ENCODE data around the gene CFAP58. TPM values are rescaled to one million over a fixed set of nuclear protein-coding genes. Genes with fewer than 3 reads are reported as not detected.

Gene CFAP58
- total RNA-seq, 2 experiments from 2014 or later, result not detected

DNA sequence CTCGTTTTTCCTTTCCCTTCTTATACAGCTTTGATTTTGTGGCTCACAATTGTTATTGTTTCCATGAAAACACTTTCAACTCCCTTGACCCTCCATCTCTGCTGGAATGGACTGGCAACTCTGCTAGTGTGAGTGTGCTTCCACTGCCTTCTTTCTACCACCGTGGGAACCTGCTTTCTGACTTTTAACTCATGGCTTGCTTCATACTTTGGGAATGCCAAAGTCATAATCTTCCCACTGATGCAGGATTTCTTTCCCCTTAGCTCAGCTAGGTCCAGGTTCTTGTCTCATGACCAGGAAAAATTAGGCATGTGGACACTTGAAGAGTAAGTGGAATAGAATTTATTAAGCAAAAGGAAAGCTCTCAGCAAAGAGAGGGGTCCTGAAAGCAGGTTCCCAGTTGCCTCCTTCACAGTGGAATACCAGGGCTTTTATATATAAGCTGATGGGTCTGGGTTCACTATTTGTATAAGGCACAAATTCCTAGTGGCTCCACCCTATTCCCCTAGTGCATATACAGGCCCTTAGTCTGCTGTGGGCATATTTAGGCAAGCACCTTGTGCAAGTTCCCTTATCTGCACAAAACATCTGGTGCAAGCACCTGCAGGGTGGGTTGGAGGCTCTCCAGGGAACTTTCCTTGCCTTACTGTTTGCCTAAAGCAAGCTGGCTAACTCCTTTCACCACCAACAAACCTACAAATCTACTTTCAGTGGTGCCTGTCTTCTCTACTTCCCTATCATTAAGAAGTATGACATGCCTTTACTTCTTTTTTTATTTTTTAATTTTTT is 119.5 kb downstream of the CFAP58 start:
- Mint-ChIP-seq H3K4me3 (no peak overlapping the region), H3K36me3 (ENCODE audit: low read depth) (no peaks in the 10 kb centered on the region)

DNA sequence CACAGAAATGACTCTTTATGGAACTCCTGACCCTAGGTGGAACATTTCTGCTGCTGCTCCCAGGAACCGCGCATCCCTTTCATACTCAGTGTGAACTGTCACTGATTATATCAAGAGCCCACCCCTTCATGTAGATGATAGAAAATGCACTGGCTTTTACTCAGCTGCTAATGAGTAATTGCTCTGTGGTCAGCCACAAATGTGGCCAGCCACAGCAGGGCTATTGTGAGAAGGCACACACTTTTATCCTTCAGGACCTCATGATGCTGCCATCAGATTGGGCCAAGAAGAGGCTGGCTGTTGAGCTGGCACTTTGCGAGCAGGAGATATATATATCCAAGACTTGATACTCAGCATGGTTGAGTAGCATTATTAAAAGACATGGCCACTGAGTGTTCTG is 124.7 kb downstream of the CFAP58 start:
- no peaks in the 10 kb centered on the region for H3K9me3 ChIP-seq (ENCODE audit: control insufficient read depth in 1 of 2, insufficient read depth in 1 of 2, low read length in 2 of 2)
- no peaks in the 10 kb centered on the region for H3K36me3 ChIP-seq (ENCODE audit: insufficient read depth, low read length)
- no peaks in the 10 kb centered on the region for H3K4me1 Mint-ChIP-seq (ENCODE audit: low read depth)
- ChIA-PET POLR2A (no interaction called here), CTCF (no interaction called here)
- H3K9me3 Mint-ChIP-seq, result no peaks in the 10 kb centered on the region
- no peak overlapping the region for H3K27ac ChIP-seq (ENCODE audit: low read depth in 1 of 2, low read length in 2 of 2)
- no peaks in the 10 kb centered on the region for H3K4me1 ChIP-seq (ENCODE audit: insufficient read depth, low read length)
- H3K36me3 Mint-ChIP-seq (ENCODE audit: low read depth), result no peaks in the 10 kb centered on the region
- no peak overlapping the region for H3K4me3 Mint-ChIP-seq
- intact Hi-C loops (cut with DNase I, micrococcal nuclease), result no loop called here
- peaks cover 3 to 13% of the 10 kb centered on the region in 2 experiments for H3K27me3 ChIP-seq (ENCODE audit: control insufficient read depth in 1 of 2, insufficient read depth in 2 of 2, low read length in 2 of 2)
- ATAC-seq (ENCODE audit: poor library complexity) (no peak), DNase-seq (no peak)
- peaks cover 12% of the 10 kb centered on the region for H3K27me3 Mint-ChIP-seq
- no peak overlapping the region for H3K4me3 ChIP-seq (ENCODE audit: low read length)
- TF ChIP-seq, protein P1, sequence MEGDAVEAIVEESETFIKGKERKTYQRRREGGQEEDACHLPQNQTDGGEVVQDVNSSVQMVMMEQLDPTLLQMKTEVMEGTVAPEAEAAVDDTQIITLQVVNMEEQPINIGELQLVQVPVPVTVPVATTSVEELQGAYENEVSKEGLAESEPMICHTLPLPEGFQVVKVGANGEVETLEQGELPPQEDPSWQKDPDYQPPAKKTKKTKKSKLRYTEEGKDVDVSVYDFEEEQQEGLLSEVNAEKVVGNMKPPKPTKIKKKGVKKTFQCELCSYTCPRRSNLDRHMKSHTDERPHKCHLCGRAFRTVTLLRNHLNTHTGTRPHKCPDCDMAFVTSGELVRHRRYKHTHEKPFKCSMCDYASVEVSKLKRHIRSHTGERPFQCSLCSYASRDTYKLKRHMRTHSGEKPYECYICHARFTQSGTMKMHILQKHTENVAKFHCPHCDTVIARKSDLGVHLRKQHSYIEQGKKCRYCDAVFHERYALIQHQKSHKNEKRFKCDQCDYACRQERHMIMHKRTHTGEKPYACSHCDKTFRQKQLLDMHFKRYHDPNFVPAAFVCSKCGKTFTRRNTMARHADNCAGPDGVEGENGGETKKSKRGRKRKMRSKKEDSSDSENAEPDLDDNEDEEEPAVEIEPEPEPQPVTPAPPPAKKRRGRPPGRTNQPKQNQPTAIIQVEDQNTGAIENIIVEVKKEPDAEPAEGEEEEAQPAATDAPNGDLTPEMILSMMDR (IDR thresholded peaks at IDR 0.05), result no peak
- H3K27ac Mint-ChIP-seq, result no peak overlapping the region

More for the DNA sequence above, 119.5 kb downstream of the CFAP58 start:
- Mint-ChIP-seq H3K9me3 (no peaks in the 10 kb centered on the region), H3K4me1 (ENCODE audit: low read depth) (no peaks in the 10 kb centered on the region), H3K27ac (no peak overlapping the region), H3K27me3 (peaks cover 16% of the 10 kb centered on the region)
- H3K27me3 ChIP-seq (ENCODE audit: control insufficient read depth in 1 of 2, insufficient read depth in 2 of 2, low read length in 2 of 2), result peaks cover 3 to 7% of the 10 kb centered on the region in 2 experiments
- TF ChIP-seq, protein P1 (IDR thresholded peaks at IDR 0.05), result no peak
- ChIA-PET POLR2A (no interaction called here), CTCF (no interaction called here)
- no peaks in the 10 kb centered on the region for H3K36me3 ChIP-seq (ENCODE audit: insufficient read depth, low read length)
- DNase-seq, result no peak
- no peak overlapping the region for H3K27ac ChIP-seq (ENCODE audit: low read depth in 1 of 2, low read length in 2 of 2)
- H3K4me1 ChIP-seq (ENCODE audit: insufficient read depth, low read length), result no peaks in the 10 kb centered on the region
- H3K4me3 ChIP-seq (ENCODE audit: low read length), result no peak overlapping the region
- no peaks in the 10 kb centered on the region for H3K9me3 ChIP-seq (ENCODE audit: control insufficient read depth in 1 of 2, insufficient read depth in 1 of 2, low read length in 2 of 2)
- intact Hi-C loops (cut with DNase I, micrococcal nuclease), result no loop called here
- no peak for ATAC-seq (ENCODE audit: poor library complexity)

DNA sequence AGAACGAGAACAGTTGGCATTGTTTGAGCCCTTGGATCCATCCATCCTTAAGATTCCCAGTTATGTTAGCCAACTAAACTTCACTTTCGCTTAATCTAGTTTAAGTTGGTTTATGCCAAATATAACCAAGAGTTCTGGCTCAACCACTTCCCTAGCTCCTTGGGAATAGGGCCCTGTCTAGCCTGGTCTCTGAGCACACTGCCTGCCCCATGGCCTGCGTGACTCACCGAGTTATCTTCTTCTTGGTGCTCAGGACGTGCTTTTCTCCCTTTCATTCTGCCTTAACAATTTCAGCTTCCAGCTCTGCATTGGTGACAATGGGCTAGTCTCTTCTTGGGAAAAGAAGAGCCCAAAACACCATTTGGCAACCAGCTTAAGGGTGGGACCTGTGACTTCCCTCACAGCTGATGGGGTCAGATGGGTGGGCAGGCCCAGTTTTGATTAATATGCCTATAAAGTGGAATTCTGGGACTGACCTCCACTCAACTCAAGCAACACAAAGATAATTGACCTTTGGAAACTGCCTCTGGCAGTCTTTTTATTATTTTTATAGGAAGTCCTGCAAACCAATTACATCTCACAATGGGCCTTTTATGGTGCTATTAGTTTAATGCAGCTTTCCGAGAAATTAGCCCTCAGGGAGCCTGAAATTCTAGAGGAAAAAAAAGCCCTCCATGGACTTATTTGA is 126.4 kb downstream of the CFAP58 start:
- Mint-ChIP-seq H3K4me1 (ENCODE audit: low read depth) (no peaks in the 10 kb centered on the region), H3K27ac (no peak overlapping the region), H3K9me3 (no peaks in the 10 kb centered on the region), H3K36me3 (ENCODE audit: low read depth) (no peaks in the 10 kb centered on the region), H3K27me3 (peaks cover 16% of the 10 kb centered on the region), H3K4me3 (no peak overlapping the region)
- DNase-seq (no peak), ATAC-seq (ENCODE audit: poor library complexity) (no peak)
- TF ChIP-seq, protein P1 (IDR thresholded peaks at IDR 0.05), result no peak
- no peak overlapping the region for H3K27ac ChIP-seq (ENCODE audit: low read depth in 1 of 2, low read length in 2 of 2)
- ChIA-PET POLR2A (no interaction called here), CTCF (no interaction called here)
- no peaks in the 10 kb centered on the region for H3K9me3 ChIP-seq (ENCODE audit: control insufficient read depth in 1 of 2, insufficient read depth in 1 of 2, low read length in 2 of 2)
- no peak overlapping the region for H3K4me3 ChIP-seq (ENCODE audit: low read length)
- H3K36me3 ChIP-seq (ENCODE audit: insufficient read depth, low read length), result no peaks in the 10 kb centered on the region
- intact Hi-C loops (cut with DNase I, micrococcal nuclease), result no loop called here
- H3K27me3 ChIP-seq (ENCODE audit: control insufficient read depth in 1 of 2, insufficient read depth in 2 of 2, low read length in 2 of 2), result peaks cover 3 to 6% of the 10 kb centered on the region in 2 experiments
- H3K4me1 ChIP-seq (ENCODE audit: insufficient read depth, low read length), result no peaks in the 10 kb centered on the region
